Frontal cortex (tissue), 4 donors: ENCODE data around the gene POLR2J. TPM values are rescaled to one million over a fixed set of nuclear protein-coding genes. Genes with fewer than 3 reads are reported as not detected.
"Not testable (repeated sequence)": the region's sequence is repeated elsewhere in the genome, so short reads cannot be mapped to it uniquely, and the experiment has no call there.

Source experiments
- DNase-seq, 2 donors: peaks; one replicate each; pipeline ENCODE4 v3.0.0; 2012; ENCODE audit warnings: low spot score in 2 of 2
- FAIRE-seq: peaks from 2 replicates; lab custom pipeline; 2012; peaks lifted over from hg19 to GRCh38; lab: Jason Lieb, UNC
- total RNA-seq: library from RNA; depleted of rRNA; stranded (reverse); fragments of >200 nt; gene quantifications from one replicate; pipeline ENCODE4 v1.2.3, GENCODE V29; 2014
- donor health status: control.
- donor health status: control.
- donor health status: control.

Gene POLR2J
- total RNA-seq, 1 donor from 2014 or later, result 11.8 TPM

- FAIRE-seq, result no peak
- DNase-seq, result no peak
Measured at GRCh38 chr7:102469351-102469971, 9.3 kb downstream of the POLR2J start.

- DNase-seq (no peak), FAIRE-seq (no peak)
Measured at GRCh38 chr7:102468478-102469350, 10.0 kb downstream of the POLR2J start.

- DNase-seq, result no peak
Measured at GRCh38 chr7:102467581-102468477, 10.9 kb downstream of the POLR2J start.

DNA sequence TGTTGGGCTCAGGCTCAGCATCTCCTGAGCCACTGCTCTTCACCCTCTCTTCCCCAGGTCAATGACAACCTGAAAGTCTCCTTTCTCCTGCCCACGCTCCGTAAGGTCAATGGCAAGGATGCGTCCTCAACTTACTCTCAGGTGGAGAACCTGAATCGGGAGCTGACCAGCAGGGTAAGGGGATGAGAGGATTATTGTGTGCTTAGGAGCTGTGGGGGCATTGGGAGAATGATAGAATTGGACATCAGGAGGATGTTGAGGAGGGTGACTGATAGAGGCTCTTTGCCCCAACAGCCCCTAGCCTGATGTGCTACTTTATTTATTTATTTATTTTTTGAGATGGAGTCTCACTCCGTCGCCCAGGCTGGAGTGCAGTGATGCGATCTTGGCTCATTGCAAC, 12.6 kb downstream of the POLR2J start:
- no peak for FAIRE-seq
- no peak for DNase-seq

More at GRCh38 chr7:102467581-102468477, 10.9 kb downstream of the POLR2J start:
- FAIRE-seq, result no peak

DNA sequence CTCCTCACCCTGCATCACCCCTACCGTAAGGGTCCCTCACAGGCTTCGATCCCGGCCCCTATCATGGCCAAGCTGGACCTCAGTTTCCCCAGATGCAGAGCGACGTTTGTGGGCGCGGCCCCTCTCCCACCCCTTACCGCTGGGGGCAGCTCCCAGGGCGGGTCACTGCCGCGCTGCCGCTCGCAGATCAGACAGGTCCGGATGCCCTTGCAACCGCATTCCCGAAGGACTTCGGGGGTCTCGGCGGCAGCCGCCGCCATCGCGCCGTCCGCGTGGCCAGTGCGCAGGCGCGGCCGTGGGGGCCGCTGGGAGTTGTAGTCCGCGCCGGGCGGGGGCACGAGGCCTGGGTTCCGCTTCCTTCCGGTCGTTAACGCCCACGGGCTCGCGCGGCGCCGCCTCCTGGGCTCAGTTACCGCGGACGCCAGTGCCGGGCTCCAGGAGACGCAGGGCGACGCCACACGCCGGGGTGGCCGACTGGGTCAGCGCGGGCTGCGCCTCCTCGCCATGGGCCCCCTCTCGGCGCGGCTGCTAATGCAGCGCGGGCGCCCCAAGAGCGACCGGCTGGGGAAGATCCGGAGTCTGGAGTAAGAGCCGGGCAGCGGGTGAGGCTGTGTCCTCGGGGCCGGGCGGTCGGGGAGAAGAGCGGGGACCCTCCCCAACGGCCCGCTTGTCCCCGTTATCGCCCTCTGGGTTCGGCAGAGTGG, 14.0 kb downstream of the POLR2J start, which contains the start of the genes ALKBH4 and LRWD1:
TSS of gene ALKBH4 (minus strand) at position 287 of the 704 bp plus-strand sequence. CDS start at position 260, 27 bp downstream.
TSS of gene LRWD1 (plus strand) at position 408 of the 704 bp plus-strand sequence. CDS start at position 505, 97 bp downstream.
- FAIRE-seq, result no peak
- peak; percentile 100 for DNase-seq

DNA sequence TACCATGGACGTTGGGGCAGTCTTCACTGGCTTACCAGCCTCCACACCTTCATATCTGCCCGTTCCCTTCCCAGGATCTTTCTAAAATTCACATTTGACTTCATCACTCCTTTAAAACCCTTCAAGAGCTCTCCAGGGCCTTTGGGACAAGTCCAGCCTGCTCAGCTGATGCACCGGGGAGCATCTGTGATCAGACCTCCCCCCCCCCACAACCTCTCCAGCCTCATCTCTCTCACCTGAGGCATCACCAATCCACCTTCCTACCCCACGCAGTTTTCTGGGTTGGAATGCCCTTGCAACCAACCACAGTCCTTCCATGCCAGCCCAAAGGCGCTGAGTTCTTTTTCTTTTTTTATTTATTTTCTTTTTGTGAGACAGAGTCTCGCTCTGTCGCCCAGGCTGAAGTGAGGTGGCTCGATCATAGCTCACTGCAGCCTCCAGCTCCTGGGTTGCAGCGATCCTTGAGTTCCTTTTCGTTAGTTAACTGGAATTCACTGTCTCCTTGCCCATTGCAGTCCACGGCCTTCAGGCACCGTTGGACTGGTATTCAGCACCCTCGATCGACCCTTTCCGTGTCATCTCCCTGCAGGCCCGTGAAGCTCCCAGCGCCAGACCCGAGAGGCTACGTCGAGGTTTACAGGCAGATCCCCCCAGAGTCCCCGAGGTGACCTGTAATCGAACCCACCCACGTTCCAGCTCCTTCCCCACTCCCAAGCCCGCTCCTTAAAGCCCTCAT, 14.7 kb downstream of the POLR2J start:
- DNase-seq, result no peak
- FAIRE-seq, result no peak

- DNase-seq (no peak), FAIRE-seq (no peak)
Measured at GRCh38 chr7:102460467-102460866, 18.3 kb downstream of the POLR2J start.

DNA sequence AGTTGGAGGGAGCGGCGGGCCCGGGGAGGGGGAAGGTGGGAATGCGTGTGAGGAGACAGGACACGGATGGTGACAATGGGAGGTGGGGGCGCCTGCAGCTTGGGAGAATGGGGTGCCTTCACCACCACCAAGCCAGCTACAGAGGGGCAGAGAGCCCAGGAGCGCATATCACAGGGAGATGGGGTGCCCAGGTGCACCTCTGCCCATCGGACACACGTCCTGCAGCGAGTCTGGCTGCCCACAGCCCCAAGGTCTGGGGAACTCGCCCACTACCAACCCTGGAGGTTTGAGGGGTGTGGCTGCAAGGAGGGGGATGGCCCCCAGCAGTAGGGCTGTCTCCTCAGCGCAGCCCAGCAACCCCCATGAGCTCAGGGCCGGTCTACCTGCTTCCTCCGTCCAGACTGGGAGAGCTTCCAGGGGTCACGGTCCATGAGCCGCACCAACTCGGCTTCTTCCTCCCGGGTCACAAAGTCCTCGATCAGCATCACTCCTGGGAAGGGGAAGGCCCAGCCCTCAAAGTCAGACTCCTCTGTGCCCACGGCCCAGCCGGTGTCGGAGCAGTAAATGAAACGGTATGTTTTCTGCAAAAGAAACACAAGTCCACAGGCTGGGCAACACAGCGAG, 19.4 kb downstream of the POLR2J start:
- DNase-seq (no peak), FAIRE-seq (no peak)

DNA sequence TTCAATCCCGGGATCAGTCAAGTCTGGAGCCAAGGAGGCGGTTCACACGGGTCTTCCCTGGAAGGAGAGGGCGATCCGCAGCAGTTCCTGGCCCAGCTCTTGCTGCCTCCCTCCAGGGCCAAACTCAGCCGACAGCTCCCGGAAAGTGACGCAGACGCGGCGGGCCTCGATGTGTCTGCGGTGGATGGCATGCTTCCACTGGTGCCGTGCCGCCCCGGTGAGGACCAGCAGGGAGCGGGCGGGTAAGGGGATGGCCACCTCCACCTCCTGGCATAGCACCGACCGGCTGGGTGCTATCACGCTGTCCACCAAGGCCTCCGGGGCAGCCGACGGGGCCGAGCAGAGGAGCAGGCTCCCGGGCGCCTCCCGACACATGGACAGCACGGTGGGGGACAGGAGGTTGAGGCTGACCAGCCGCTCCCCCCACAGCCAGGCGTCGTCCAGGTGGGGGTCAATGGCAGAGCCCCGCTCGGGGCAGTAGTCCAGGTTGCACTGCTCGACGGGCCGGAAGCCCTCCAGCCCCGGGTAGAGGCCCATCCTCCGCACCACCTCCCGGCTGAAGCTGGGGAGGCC, 21.3 kb downstream of the POLR2J start:
- DNase-seq, result no peak
- FAIRE-seq, result no peak

GRCh38 chr7:102456327-102456726, 22.4 kb downstream of the POLR2J start:
- FAIRE-seq, result no peak

GRCh38 chr7:102455596-102455995, 23.1 kb downstream of the POLR2J start:
- FAIRE-seq (no peak), DNase-seq (no peak)

More at GRCh38 chr7:102456327-102456726, 22.4 kb downstream of the POLR2J start:
- DNase-seq, result no peak

DNA sequence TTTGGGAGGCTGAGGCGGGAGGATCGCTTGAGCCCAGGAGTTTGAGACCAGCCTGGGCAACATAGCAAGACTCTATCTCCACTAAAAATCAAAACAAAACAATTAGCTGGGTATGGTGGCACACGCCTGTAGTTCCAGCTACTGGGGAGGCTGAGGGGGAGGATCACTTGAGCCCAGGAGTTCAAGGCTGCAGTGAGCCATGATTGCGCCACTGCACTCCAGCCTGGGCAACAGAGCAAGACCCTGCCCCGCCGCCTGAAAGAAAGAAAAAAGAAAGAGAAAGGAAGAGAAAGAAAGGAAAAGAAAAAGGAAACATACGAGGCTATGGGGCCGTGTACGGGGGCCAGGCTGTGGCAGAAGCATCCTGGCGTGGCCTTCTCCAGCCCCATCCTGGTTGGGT, 23.8 kb downstream of the POLR2J start:
- not testable (repeated sequence) for DNase-seq, FAIRE-seq

DNA sequence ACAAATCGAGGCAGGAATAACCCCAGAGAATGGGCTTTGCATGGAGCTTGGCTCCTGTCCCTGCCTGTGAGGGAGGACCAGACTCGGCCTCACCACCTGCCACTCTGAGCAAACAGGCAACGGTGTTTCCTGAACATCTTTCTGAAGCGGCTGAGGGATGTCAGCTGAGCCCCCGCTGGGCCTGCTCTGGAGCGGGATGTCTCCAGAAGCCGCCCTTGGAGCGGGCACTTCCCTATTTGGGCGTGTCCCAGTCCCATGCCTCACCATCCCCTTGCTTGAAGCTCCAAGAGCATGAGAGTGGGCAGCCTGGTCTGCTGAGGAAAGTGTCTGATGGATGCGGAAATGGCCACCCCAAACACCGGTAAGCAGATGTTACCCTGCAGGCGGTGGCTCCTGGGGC, 24.3 kb downstream of the POLR2J start:
- DNase-seq, result no peak
- no peak for FAIRE-seq

- DNase-seq (no peak), FAIRE-seq (no peak)
Measured at GRCh38 chr7:102453319-102453718, 25.4 kb downstream of the POLR2J start.

DNA sequence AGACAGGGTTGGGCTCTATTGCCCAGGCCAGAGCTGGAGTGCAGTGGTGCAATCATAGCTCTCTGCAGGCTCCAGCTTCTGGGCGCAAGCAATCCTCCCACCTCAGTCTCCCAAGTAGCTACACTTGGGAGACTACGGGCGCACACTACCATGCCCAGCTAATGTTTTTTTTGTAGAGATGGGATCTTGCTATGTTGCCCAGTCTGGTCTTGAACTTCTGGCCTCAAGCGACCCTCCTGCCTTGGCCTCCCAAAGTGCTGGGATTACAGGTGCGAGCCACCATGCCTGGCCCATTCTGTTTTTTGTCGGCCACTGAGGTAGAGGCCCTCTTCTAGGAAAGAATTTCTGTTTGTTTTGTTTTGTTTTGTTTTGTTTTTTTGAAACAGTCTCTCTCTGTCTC, 26.3 kb downstream of the POLR2J start:
- no peak for FAIRE-seq
- DNase-seq, result no peak

DNA sequence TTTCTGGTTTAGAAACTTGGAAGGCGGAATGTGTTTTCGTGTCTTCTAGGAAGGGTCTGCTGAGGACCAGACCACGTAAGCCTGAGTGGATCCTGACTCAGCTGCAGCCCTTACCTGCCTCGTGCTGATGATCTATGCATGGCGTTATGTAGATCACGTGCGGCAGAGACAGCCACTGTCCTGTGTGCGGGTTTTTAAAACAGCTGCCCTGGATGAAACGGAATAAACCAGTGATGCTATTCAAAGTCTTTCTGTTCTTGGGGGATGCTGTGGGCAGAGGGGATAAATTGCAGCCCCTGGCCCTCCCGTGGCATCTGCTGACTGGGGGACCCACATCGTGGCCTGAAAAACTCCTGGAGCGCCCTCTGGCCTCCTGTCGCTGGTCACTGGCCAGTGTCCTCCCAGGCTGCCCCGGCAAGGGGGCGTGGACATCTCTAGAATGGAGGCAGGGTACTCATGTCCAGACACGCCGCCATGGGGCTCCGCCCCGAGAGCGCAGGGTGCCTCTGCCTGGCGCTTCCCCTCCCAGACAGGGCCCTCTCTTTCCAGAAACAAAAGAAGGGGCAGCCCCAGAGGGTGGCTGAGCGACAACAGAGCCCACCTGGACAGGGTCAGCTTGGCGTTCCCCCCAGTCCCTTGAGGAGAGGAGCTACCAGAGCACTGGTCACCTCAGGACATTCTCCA, 27.2 kb downstream of the POLR2J start:
- DNase-seq (no peak), FAIRE-seq (no peak)

DNA sequence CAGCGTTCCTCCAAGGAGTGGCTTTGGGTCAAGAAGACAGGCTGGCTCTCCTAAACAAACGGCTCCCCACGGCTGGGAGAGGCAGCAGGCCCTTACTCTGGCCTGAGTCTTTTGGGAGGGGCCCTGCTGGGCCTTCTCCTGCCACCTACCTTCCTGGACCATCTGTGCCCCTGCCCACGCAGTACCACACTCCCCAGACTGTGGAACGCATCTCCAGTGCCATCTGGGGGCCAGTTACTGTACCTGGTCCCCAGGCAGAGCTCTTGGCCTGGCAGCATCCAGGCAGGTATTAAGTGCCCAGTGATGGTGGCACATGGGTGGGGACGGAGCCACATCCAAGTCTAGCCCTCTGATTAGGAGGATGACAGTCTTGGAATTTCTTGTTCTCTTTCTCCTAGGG, 28.5 kb downstream of the POLR2J start:
- DNase-seq, result peak in 1 of 2 donors; percentile 58
- no peak for FAIRE-seq
